ENCODE data around the gene ENOX1.

The ENOX1 gene

GRCh38 chr13:43786766-43787517, at the start of gene ENOX1:
Gene ENOX1, minus strand, starts transcription at chr13:43786972.
- DNase-seq, result peak; percentile 84

GRCh38 chr13:43835701-43836100, 48.9 kb upstream of the ENOX1 start:
- DNase-seq, result peak; percentile 63

- peak; percentile 79 for DNase-seq
Measured at GRCh38 chr13:43831088-43831487, 44.3 kb upstream of the ENOX1 start.

GRCh38 chr13:43830497-43830881, 43.7 kb upstream of the ENOX1 start:
- DNase-seq, result peak; percentile 90

- peak; percentile 36 for DNase-seq
Measured at GRCh38 chr13:43824656-43825055, 37.9 kb upstream of the ENOX1 start.

GRCh38 chr13:43822969-43823368, 36.2 kb upstream of the ENOX1 start:
- DNase-seq, result peak; percentile 16

- DNase-seq, result no peak
Measured at GRCh38 chr13:43816401-43816889, 29.7 kb upstream of the ENOX1 start.

GRCh38 chr13:43815204-43815603, 28.4 kb upstream of the ENOX1 start:
- DNase-seq, result peak; percentile 96

- no peak for DNase-seq
Measured at GRCh38 chr13:43808676-43809075, 21.9 kb upstream of the ENOX1 start.

GRCh38 chr13:43805681-43806128, 18.9 kb upstream of the ENOX1 start:
- peak; percentile 44 for DNase-seq

- peak; percentile 97 for DNase-seq
Measured at GRCh38 chr13:43805071-43805468, 18.3 kb upstream of the ENOX1 start.

- DNase-seq, result peak; percentile 80
Measured at GRCh38 chr13:43804461-43805070, 17.8 kb upstream of the ENOX1 start.

- DNase-seq, result no peak
Measured at GRCh38 chr13:43802511-43802910, 15.7 kb upstream of the ENOX1 start.

- no peak for DNase-seq
Measured at GRCh38 chr13:43800828-43801227, 14.1 kb upstream of the ENOX1 start.

- DNase-seq, result no peak
Measured at GRCh38 chr13:43799191-43799590, 12.4 kb upstream of the ENOX1 start.

- DNase-seq, result peak; percentile 28
Measured at GRCh38 chr13:43797869-43798268, 11.1 kb upstream of the ENOX1 start.

- no peak for DNase-seq
Measured at GRCh38 chr13:43797159-43797558, 10.4 kb upstream of the ENOX1 start.

GRCh38 chr13:43794416-43794815, 7.6 kb upstream of the ENOX1 start:
- no peak for DNase-seq

- DNase-seq, result peak; percentile 87
Measured at GRCh38 chr13:43792076-43792881, 5.5 kb upstream of the ENOX1 start.

GRCh38 chr13:43787997-43788396, 1.2 kb upstream of the ENOX1 start:
- peak; percentile 71 for DNase-seq

- no peak for DNase-seq
Measured at GRCh38 chr13:43787518-43787891, 733 bp upstream of the ENOX1 start.

GRCh38 chr13:43786472-43786765, 353 bp downstream of the ENOX1 start:
- DNase-seq, result no peak

- peak; percentile 76 for DNase-seq
Measured at GRCh38 chr13:43785650-43786471, 911 bp downstream of the ENOX1 start.

Data from fibroblast of skin of right biceps (primary cell).